Measurements from ENCODE around the gene DHPS.

GRCh38 chr19:12687496-12688196 is 6.0 kb upstream of the DHPS start, which contains the start of gene GNG14:
- no peak for TF ChIP-seq SUZ12 (IDR thresholded peaks at IDR 0.05)
- TF ChIP-seq FOXK2 (IDR thresholded peaks at IDR 0.05), result no peak
- TF ChIP-seq L3MBTL2 (conservative IDR thresholded peaks at IDR 0.05), result no peak
- no peak for TF ChIP-seq BHLHE40 (IDR thresholded peaks at IDR 0.05; ENCODE audit: borderline replicate concordance)
- no peak for TF ChIP-seq FOXM1 (IDR thresholded peaks at IDR 0.05; ENCODE audit: borderline replicate concordance)
- TF ChIP-seq ELF4 (IDR thresholded peaks at IDR 0.05), result no peak
